Calu3 (cell line): ENCODE data around the gene PTPN14. TPM values are rescaled to one million over a fixed set of nuclear protein-coding genes. Genes with fewer than 3 reads are reported as not detected.

Source experiments
- BruUV-seq: library from RNA; stranded (reverse); fragments of 400-500 nt; replicated peaks from 2 replicates; lab custom pipeline; 2021; lab: Mats Ljungman, UMichigan
- CTCF ChIA-PET: fragments of 300-600 bp; sonication (Branson Sonifier 250); formaldehyde crosslinking; loops from one replicate; lab custom pipeline; 2022; ENCODE audit warnings: antibody characterized with exemption; lab: Charles Lee
- DNase-seq: peaks from one replicate; pipeline ENCODE4 v3.0.0; 2022
- H3K27ac Mint-ChIP-seq: one replicate; pipeline ENCODE4 v1.8.0; 2022; ENCODE audit warnings: mixed read lengths; ENCODE audit not compliant: unreplicated experiment
- H3K27me3 Mint-ChIP-seq: one replicate; pipeline ENCODE4 v1.8.0; 2022; ENCODE audit warnings: mixed read lengths; ENCODE audit not compliant: unreplicated experiment
- H3K36me3 Mint-ChIP-seq: one replicate; pipeline ENCODE4 v1.8.0; 2022; ENCODE audit warnings: mild to moderate bottlenecking, moderate library complexity, mixed read lengths; ENCODE audit not compliant: insufficient read depth, unreplicated experiment
- H3K4me1 Mint-ChIP-seq: one replicate; pipeline ENCODE4 v1.8.0; 2022; ENCODE audit warnings: mild to moderate bottlenecking, low read depth, mixed read lengths; ENCODE audit not compliant: unreplicated experiment
- H3K4me3 Mint-ChIP-seq: one replicate; pipeline ENCODE4 v1.8.0; 2022; ENCODE audit warnings: mild to moderate bottlenecking, low read depth, moderate library complexity, mixed read lengths; ENCODE audit not compliant: unreplicated experiment
- H3K9me3 Mint-ChIP-seq: one replicate; pipeline ENCODE4 v1.8.0; 2022; ENCODE audit warnings: low read depth, mixed read lengths; ENCODE audit not compliant: unreplicated experiment
- CTCF ChIP-seq: fragments of 200-600 bp; IDR thresholded peaks from one replicate; pipeline ENCODE4 v1.8.0; 2022; ENCODE audit warnings: antibody characterized with exemption; ENCODE audit not compliant: unreplicated experiment
- intact Hi-C: fragments of 100-400 bp; cut with micrococcal nuclease; formaldehyde crosslinking; loops from one replicate; pipeline ENCODE4 v1.10.0; 2022; ENCODE audit not compliant: unreplicated experiment
- total RNA-seq: library from RNA; stranded (reverse); gene quantifications from 2 replicates; pipeline ENCODE4 v1.2.3, GENCODE V29; 2022

PTPN14 gene
- total RNA-seq, 1 experiment from 2014 or later: 77.4 TPM

- H3K9me3 Mint-ChIP-seq: no peaks in the 10 kb centered on the region
- no TSS peak for BruUV-seq
- TF ChIP-seq CTCF: no peak
- no peak overlapping the region for H3K4me3 Mint-ChIP-seq
- CTCF ChIA-PET: interaction anchor here (0.6 kb wide), 1 partner anchor 1681 kb away, joined by 3 read pairs; no protein-coding TSS in a partner anchor
- no peak for DNase-seq
- no peak overlapping the region for H3K27ac Mint-ChIP-seq
- no peaks in the 10 kb centered on the region for H3K27me3 Mint-ChIP-seq
- H3K4me1 Mint-ChIP-seq: no peaks in the 10 kb centered on the region
- intact Hi-C loops: no loop called here
- peaks cover 4% of the 10 kb centered on the region for H3K36me3 Mint-ChIP-seq
Measured at GRCh38 chr1:214413315-214413714, 138.1 kb downstream of the PTPN14 start.

- no peak overlapping the region for H3K27ac Mint-ChIP-seq
- H3K36me3 Mint-ChIP-seq: peaks cover 12% of the 10 kb centered on the region
- TF ChIP-seq CTCF: no peak
- H3K27me3 Mint-ChIP-seq: no peaks in the 10 kb centered on the region
- H3K4me1 Mint-ChIP-seq: peaks cover 11% of the 10 kb centered on the region
- H3K9me3 Mint-ChIP-seq: no peaks in the 10 kb centered on the region
- intact Hi-C loops: no loop called here
- CTCF ChIA-PET: interaction anchor here (0.6 to 0.7 kb wide), 2 partner anchors 9 to 520 kb away, joined by 3 read pairs; no protein-coding TSS in a partner anchor
- BruUV-seq: no TSS peak
- no peak for DNase-seq
- no peak overlapping the region for H3K4me3 Mint-ChIP-seq
Measured at GRCh38 chr1:214404571-214405213, 146.7 kb downstream of the PTPN14 start.

- H3K36me3 Mint-ChIP-seq: peaks cover 17% of the 10 kb centered on the region
- H3K27me3 Mint-ChIP-seq: no peaks in the 10 kb centered on the region
- intact Hi-C loops: no loop called here
- no peak for DNase-seq
- TF ChIP-seq CTCF: no peak
- CTCF ChIA-PET: interaction anchor here (1.0 kb wide), 1 partner anchor 11 kb away, joined by 3 read pairs; no protein-coding TSS in a partner anchor
- no peaks in the 10 kb centered on the region for H3K9me3 Mint-ChIP-seq
- BruUV-seq: no TSS peak
- H3K4me3 Mint-ChIP-seq: no peak overlapping the region
- H3K27ac Mint-ChIP-seq: no peak overlapping the region
- H3K4me1 Mint-ChIP-seq: peaks cover 11% of the 10 kb centered on the region
Measured at GRCh38 chr1:214404154-214404553, 147.2 kb downstream of the PTPN14 start.

- peaks cover 11% of the 10 kb centered on the region for H3K4me1 Mint-ChIP-seq
- intact Hi-C loops: no loop called here
- H3K27me3 Mint-ChIP-seq: no peaks in the 10 kb centered on the region
- no TSS peak for BruUV-seq
- no peak for TF ChIP-seq CTCF
- peaks cover 23% of the 10 kb centered on the region for H3K36me3 Mint-ChIP-seq
- DNase-seq: no peak
- H3K27ac Mint-ChIP-seq: no peak overlapping the region
- CTCF ChIA-PET: interaction anchor here (1.0 kb wide), 1 partner anchor 10 kb away, joined by 3 read pairs; no protein-coding TSS in a partner anchor
- no peaks in the 10 kb centered on the region for H3K9me3 Mint-ChIP-seq
- H3K4me3 Mint-ChIP-seq: no peak overlapping the region
Measured at GRCh38 chr1:214403431-214403830, 148.0 kb downstream of the PTPN14 start.
